ENCODE results near the gene TEDC1.

Gene TEDC1

DNA sequence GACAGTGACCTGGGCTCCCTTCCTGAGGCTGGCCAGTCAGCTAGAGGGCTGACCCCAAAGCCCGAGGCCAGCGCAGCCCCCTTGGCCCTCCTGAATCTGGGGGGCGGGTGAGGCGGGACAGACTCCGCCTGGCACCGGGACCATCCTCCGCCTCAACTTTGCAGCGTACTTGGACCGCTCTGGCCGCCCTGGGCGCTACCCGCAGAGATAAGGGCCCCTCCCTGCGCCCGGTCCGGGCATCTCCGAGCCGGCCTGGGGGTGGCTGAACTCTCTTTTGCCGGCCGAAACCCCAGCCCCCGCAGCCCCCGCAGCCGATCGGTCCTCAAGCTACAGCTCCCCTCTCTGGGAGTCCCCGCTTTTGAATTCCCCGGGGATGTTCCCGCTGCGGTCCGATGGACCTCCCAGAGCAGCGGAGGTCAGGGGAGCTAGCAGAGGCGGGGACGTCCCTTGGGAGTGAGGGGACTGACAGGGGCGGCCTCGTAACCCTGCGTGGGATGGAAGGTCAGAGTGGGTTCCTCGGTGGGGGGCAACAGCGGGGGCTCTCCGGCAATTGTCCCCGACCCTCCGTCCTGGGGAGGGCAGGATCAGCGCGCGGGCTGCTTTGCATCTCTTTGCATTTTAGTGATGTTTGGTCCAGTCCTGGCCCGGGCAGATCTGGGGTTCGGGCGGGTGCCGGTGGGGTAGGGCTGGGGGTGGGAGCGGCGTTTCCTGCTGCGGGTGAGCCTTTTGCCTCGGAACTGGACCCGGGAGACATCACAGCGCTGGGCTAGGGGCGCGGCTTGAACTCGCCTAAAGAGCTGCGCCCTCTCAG lies 4.7 kb upstream of the TEDC1 start, which contains the start of gene CRIP1:
TSS of gene CRIP1 (plus strand) at position 724 of the 811 bp plus-strand sequence. CDS start 374 bp downstream, outside the sequence.
- TF ChIP-seq, protein P1, sequence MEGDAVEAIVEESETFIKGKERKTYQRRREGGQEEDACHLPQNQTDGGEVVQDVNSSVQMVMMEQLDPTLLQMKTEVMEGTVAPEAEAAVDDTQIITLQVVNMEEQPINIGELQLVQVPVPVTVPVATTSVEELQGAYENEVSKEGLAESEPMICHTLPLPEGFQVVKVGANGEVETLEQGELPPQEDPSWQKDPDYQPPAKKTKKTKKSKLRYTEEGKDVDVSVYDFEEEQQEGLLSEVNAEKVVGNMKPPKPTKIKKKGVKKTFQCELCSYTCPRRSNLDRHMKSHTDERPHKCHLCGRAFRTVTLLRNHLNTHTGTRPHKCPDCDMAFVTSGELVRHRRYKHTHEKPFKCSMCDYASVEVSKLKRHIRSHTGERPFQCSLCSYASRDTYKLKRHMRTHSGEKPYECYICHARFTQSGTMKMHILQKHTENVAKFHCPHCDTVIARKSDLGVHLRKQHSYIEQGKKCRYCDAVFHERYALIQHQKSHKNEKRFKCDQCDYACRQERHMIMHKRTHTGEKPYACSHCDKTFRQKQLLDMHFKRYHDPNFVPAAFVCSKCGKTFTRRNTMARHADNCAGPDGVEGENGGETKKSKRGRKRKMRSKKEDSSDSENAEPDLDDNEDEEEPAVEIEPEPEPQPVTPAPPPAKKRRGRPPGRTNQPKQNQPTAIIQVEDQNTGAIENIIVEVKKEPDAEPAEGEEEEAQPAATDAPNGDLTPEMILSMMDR (IDR thresholded peaks at IDR 0.05; ENCODE audit: low read length, missing control alignments): no peak
- no peak for DNase-seq (ENCODE audit: low read depth)
- no peak within 1 kb of the TSS for H3K4me3 ChIP-seq (replicated peaks; ENCODE audit: low read depth, low read length)

DNA sequence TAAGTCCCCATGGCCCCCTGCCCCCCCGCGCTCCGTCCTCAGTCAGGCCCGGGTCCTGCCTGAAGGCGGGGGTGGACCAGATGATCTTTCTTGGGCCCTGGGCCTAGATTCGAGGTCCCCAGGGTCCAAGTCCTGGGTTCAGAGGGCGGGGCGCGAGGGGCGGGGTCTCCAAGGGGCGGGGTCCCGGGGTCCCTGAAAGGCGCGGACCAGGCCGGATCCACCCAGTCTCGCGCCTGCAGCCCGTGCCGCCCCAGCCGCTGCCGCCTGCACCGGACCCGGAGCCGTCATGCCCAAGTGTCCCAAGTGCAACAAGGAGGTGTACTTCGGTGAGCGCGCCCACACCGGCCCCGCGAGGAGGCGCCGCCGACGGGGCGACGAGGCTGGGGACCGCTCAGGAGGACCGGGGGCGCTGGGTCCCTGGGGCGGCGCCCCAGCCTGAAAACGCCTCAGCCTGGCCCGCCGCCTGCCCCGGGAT lies 4.0 kb upstream of the TEDC1 start:
- DNase-seq (ENCODE audit: low read depth): no peak
- TF ChIP-seq, protein P1 (IDR thresholded peaks at IDR 0.05; ENCODE audit: low read length, missing control alignments): no peak
- H3K4me3 ChIP-seq (replicated peaks; ENCODE audit: low read depth, low read length): no peak overlapping the region

DNA sequence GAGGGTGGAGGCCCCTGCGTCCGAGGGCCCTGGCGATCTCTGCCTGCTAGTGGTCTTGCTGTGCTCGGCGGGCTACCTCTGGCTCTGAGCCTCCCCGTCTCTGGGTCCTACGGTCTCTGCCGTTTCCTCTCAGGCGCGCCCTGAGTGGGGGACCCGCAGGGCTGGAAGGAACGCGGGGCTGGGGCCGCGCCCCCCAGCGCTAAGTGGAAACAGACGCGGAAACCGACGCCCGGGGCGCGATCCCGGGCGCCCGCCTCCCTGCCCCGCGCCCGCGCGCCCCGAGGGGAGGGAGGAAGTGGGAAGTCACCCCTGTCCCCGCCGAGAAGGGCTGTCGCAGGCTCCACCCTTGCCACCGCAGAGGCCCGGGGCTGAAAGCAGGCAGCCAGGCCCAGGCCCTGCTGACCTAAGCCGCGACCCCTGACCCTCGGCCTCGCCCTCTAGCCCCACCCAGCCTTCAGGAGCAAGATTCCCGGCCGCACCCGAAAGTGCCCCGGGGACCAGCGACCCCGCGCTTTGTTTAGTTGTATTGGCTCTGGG lies 3.5 kb upstream of the TEDC1 start:
- TF ChIP-seq, protein P1 (IDR thresholded peaks at IDR 0.05; ENCODE audit: low read length, missing control alignments): no peak
- H3K4me3 ChIP-seq (replicated peaks; ENCODE audit: low read depth, low read length): no peak overlapping the region
- no peak for DNase-seq (ENCODE audit: low read depth)

DNA sequence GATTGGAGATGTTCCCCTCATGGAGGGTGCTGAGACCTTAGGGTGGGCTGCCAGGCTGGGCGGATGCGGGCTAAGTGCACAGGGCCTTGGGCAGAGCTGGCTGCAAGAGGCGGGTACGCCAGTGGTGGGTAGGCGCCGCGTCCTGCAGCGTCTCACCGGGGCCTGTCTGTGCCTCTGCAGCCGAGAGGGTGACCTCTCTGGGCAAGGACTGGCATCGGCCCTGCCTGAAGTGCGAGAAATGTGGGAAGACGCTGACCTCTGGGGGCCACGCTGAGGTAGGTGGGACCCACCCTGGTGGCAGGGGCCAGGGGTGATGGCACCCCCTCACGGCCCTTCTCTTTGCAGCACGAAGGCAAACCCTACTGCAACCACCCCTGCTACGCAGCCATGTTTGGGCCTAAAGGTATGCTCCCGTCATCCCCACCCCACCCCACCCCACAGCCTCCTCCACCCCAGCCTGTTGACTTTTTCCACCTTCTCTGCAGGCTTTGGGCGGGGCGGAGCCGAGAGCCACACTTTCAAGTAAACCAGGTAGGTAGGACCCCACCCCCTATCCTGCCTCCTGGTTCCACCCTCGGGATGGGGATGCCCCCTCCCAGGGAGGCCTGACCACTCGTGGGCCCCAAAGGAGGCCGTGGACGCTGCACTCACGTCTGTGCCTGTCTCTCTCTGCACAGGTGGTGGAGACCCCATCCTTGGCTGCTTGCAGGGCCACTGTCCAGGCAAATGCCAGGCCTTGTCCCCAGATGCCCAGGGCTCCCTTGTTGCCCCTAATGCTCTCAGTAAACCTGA lies 2.9 kb upstream of the TEDC1 start:
- no peak for DNase-seq (ENCODE audit: low read depth)
- TF ChIP-seq, protein P1 (IDR thresholded peaks at IDR 0.05; ENCODE audit: low read length, missing control alignments): no peak
- H3K4me3 ChIP-seq (replicated peaks; ENCODE audit: low read depth, low read length): no peak overlapping the region

DNA sequence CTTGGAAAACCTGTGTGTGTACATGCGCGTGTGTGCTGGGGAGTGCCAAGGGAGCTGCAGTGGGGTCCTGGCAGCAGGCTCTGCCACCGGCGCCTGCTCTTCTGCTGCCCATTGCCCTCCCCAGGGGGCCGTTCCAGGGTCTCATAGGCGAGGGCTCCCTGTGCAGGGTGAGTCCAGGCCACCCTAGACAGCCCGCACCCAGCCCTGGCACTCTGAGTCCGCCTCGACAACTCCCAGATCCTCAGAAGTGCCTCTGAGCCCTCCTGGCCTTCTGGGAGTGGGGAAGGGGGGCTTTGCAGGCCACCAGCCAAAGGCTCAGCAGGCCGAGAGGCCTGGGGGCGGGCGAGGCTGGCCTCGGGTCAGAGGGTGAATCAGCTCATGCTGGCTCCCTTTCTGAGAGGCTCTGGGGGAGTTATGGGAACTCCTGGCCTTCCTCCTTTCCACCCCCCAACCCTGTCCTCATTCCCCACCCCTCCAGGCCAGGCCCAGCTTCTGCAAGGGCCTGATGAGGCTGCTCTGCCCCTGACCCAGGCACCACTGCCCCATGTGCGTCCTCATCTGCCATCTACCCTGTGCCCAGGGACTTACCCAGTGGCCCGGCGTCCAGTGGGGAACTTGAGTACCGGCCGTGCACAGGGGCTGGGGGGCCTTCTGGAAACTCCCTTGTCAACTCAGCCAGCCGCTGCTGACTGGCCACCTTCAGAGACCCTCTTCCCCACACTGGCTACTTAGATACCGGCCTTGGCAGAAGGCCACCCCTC lies 2.1 kb upstream of the TEDC1 start:
- no peak for DNase-seq (ENCODE audit: low read depth)
- no peak overlapping the region for H3K4me3 ChIP-seq (replicated peaks; ENCODE audit: low read depth, low read length)
- TF ChIP-seq, protein P1 (IDR thresholded peaks at IDR 0.05; ENCODE audit: low read length, missing control alignments): no peak

DNA sequence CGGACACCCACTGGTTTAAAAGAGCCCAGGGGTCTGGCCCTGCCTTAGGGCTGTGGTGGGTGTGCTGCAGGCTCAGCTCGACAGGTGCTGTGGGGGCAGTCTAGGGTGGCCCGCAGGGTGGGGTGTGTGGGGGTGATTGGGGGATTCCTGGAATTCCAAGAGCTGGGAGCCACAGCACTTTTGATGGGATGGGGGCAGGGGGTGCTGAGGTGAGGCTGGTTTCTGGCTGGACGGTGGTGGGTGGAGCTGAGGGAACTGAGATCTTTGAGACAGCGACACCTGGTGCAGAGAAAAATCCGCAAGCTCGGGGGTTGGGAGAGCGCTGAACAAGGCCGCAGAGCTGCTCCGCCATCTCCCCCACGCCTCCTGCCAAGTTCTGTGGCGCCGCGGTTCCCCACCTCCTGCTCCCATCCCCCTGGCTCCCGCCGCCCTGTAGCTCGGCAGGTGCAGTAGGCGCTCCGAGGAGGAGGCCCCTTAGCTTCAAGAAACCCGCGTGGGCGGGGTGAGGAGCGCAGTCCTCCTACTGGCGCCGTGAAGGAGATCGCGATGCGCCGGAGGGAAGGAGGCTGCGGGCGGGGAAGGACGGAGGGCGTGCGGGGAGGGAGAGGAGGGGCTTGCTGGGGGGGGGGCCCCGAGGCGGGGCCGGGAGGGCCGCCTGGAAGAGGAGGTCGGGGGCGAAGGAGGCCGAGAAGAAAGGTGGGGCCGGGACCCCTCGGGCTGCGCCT lies 1.3 kb upstream of the TEDC1 start:
- peak overlapping the region; percentile 58 for H3K4me3 ChIP-seq (replicated peaks; ENCODE audit: low read depth, low read length)
- TF ChIP-seq, protein P1 (IDR thresholded peaks at IDR 0.05; ENCODE audit: low read length, missing control alignments): peak; percentile 69
- DNase-seq (ENCODE audit: low read depth): peak; percentile 88
